Dedifferentiated amniotic fluid mesenchymal stem cell (primary cell): Measurements from ENCODE around the gene ITPRIPL1.
A peak's percentile ranks its signal among the peaks of the same experiment; 100 is the strongest.
"Not testable (repeated sequence)": the region's sequence is repeated elsewhere in the genome, so short reads cannot be mapped to it uniquely, and the experiment has no call there.

ENCODE experiments used
- DNase-seq: peaks from one replicate; pipeline ENCODE4 v3.0.0-alpha.2; 2016; ENCODE audit errors: extremely low spot score

ITPRIPL1 gene

GRCh38 chr2:96325041-96325883 is at the start of gene ITPRIPL1:
TSS of gene ITPRIPL1 (plus strand) at chr2:96325317. CDS start at chr2:96325840, 523 bp downstream.
- DNase-seq: no peak

GRCh38 chr2:96276787-96277499 is 48.2 kb upstream of the ITPRIPL1 start:
- no peak for DNase-seq

- DNase-seq: no peak
Observed at GRCh38 chr2:96287273-96287856, 37.8 kb upstream of the ITPRIPL1 start.

GRCh38 chr2:96291751-96292150 is 33.4 kb upstream of the ITPRIPL1 start:
- DNase-seq: no peak

GRCh38 chr2:96294271-96294670 is 30.8 kb upstream of the ITPRIPL1 start:
- DNase-seq: not testable (repeated sequence)

- DNase-seq: no peak
Observed at GRCh38 chr2:96296925-96297324, 28.2 kb upstream of the ITPRIPL1 start.

GRCh38 chr2:96301865-96302264 is 23.3 kb upstream of the ITPRIPL1 start:
- DNase-seq: no peak

GRCh38 chr2:96304606-96305005 is 20.5 kb upstream of the ITPRIPL1 start:
- DNase-seq: no peak

- DNase-seq: peak; percentile 72
Observed at GRCh38 chr2:96305091-96305978, 19.8 kb upstream of the ITPRIPL1 start, which contains the start of gene SNRNP200. TSS of gene SNRNP200 (minus strand) at chr2:96305546. CDS start at chr2:96305437, 109 bp downstream.

- no peak for DNase-seq
Observed at GRCh38 chr2:96305979-96306308, 19.2 kb upstream of the ITPRIPL1 start.

GRCh38 chr2:96306370-96306769 is 18.7 kb upstream of the ITPRIPL1 start:
- DNase-seq: no peak

- DNase-seq: no peak
Observed at GRCh38 chr2:96308248-96308647, 16.9 kb upstream of the ITPRIPL1 start.

- DNase-seq: no peak
Observed at GRCh38 chr2:96315005-96315399, 10.1 kb upstream of the ITPRIPL1 start.

- peak; percentile 22 for DNase-seq
Observed at GRCh38 chr2:96315400-96316071, 9.6 kb upstream of the ITPRIPL1 start.

- no peak for DNase-seq
Observed at GRCh38 chr2:96316999-96317398, 8.1 kb upstream of the ITPRIPL1 start.

GRCh38 chr2:96317584-96317997 is 7.5 kb upstream of the ITPRIPL1 start:
- DNase-seq: no peak

GRCh38 chr2:96318723-96319122 is 6.4 kb upstream of the ITPRIPL1 start:
- DNase-seq: no peak

GRCh38 chr2:96319396-96319795 is 5.7 kb upstream of the ITPRIPL1 start:
- DNase-seq: no peak

GRCh38 chr2:96320326-96320725 is 4.8 kb upstream of the ITPRIPL1 start:
- DNase-seq: no peak

- DNase-seq: no peak
Observed at GRCh38 chr2:96320728-96321622, 4.1 kb upstream of the ITPRIPL1 start.
